ENCODE data around the gene PRDM7. TPM values are rescaled to one million over a fixed set of nuclear protein-coding genes. Genes with fewer than 3 reads are reported as not detected.

Gene PRDM7
- total RNA-seq, 1 experiment from 2014 or later, result not detected

- no peaks in the 10 kb centered on the region for H3K4me1 ChIP-seq (ENCODE audit: insufficient read depth, low read length)
- H3K27me3 Mint-ChIP-seq (ENCODE audit: low read depth), result no peaks in the 10 kb centered on the region; the same call in 1 of the 2 replicates
- H3K4me1 Mint-ChIP-seq, result peaks cover 8% of the 10 kb centered on the region in 2 experiments
- H2BK5ac ChIP-seq (ENCODE audit: insufficient read length, low read length), result no peak overlapping the region
- no peak overlapping the region for H2BK12ac ChIP-seq (ENCODE audit: insufficient read length, low read depth, low read length)
- no peak overlapping the region for H4K91ac ChIP-seq (ENCODE audit: insufficient read length, low read depth, low read length)
- no peak overlapping the region for H3K23ac ChIP-seq (ENCODE audit: insufficient read length, low read depth, low read length)
- no peak overlapping the region for H3K4ac ChIP-seq (ENCODE audit: low read depth, low read length)
- H3K27me3 ChIP-seq (ENCODE audit: insufficient read depth, low read length), result no peaks in the 10 kb centered on the region
- H4K8ac ChIP-seq (replicated peaks; ENCODE audit: insufficient read length, low read depth, low read length), result no peak overlapping the region
- no peak overlapping the region for H2BK120ac ChIP-seq (ENCODE audit: low read depth, low read length, poor library complexity, severe bottlenecking)
- H3K9me3 Mint-ChIP-seq, result no peaks in the 10 kb centered on the region
- H3K23me2 ChIP-seq (ENCODE audit: insufficient read length, low read depth, low read length, poor library complexity, severe bottlenecking), result peaks cover 8% of the 10 kb centered on the region
- H3K9ac ChIP-seq (ENCODE audit: extremely low read depth, insufficient read length, low read length), result no peak overlapping the region
- peak overlapping the region; percentile 48 for H3K4me2 ChIP-seq (ENCODE audit: insufficient read depth, insufficient read length, low read length)
- peak; percentile 96 for DNase-seq
- no peak overlapping the region for H2BK20ac ChIP-seq (ENCODE audit: low read depth, low read length, poor library complexity, severe bottlenecking)
- peak overlapping the region in 1 of 3 experiments; percentile 58; a peak in 1 of 7 replicates for H3K27ac Mint-ChIP-seq
- no peak overlapping the region for H3K27ac ChIP-seq (ENCODE audit: insufficient read length, low read depth, low read length)
- no peak overlapping the region; the same call in 1 of the 2 replicates for H3K14ac ChIP-seq (ENCODE audit: insufficient read depth, low read length)
- H2BK15ac ChIP-seq (ENCODE audit: low read depth, low read length), result no peak overlapping the region
- H3K18ac ChIP-seq (ENCODE audit: insufficient read length, low read depth, low read length), result no peak overlapping the region
- no peaks in the 10 kb centered on the region for H3K9me3 ChIP-seq (ENCODE audit: control insufficient read depth, low read depth, low read length)
- no peaks in the 10 kb centered on the region for H3K79me1 ChIP-seq (ENCODE audit: insufficient read depth, low read depth, low read length, poor library complexity, severe bottlenecking)
- no peak overlapping the region for H3T11ph ChIP-seq (ENCODE audit: low read length)
- WGBS (ENCODE audit: extremely low coverage, insufficient read length, low lambda C conversion rate), result no CpG with 5 or more reads among the region's 23 CpGs
- H3K56ac ChIP-seq (ENCODE audit: insufficient read length, low read depth, low read length), result no peak overlapping the region
- no peaks in the 10 kb centered on the region for H3K79me2 ChIP-seq (ENCODE audit: insufficient read depth, low read length)
- H2AK5ac ChIP-seq (ENCODE audit: insufficient read length, low read length), result no peak overlapping the region
- no peak for TF ChIP-seq CTCF (conservative IDR thresholded peaks at IDR 0.05)
- H4K5ac ChIP-seq (ENCODE audit: insufficient read length, low read depth, low read length), result no peak overlapping the region
- peak overlapping the region; percentile 47 to 71 for H3K4me3 Mint-ChIP-seq
- H3K36me3 Mint-ChIP-seq (ENCODE audit: insufficient read depth in 1 of 3, low read depth in 3 of 3), result peaks cover 0 to 22% (median 18%) of the 10 kb centered on the region in 3 experiments; a peak in 4 of 7 replicates
- no peaks in the 10 kb centered on the region for H4K20me1 ChIP-seq (ENCODE audit: control insufficient read depth, insufficient read depth, insufficient read length)
- H2AFZ ChIP-seq (ENCODE audit: low read length), result no peak overlapping the region
Observed at GRCh38 chr16:90046122-90046970, 30.8 kb downstream of the PRDM7 start.

All from H9 (cell line).